Renal cortex interstitium (tissue), 11 donors: ENCODE measurements around the gene KIF26B. TPM values are rescaled to one million over a fixed set of nuclear protein-coding genes. Genes with fewer than 3 reads are reported as not detected.

Experiments
- DNase-seq, 11 donors: peaks; one replicate each; pipeline ENCODE4 v3.0.0-alpha.2; 2013; ENCODE audit warnings: low read depth in 9 of 11, low spot score in 4 of 11; ENCODE audit errors: extremely low read depth in 1 of 11
- polyA plus RNA-seq, 3 donors: library from polyadenylated mRNA; unstranded; fragments of 120-200 nt; gene quantifications; one replicate each; pipeline ENCODE4 v1.2.1, GENCODE V29; 2013; ENCODE audit not compliant: insufficient read length in 3 of 3

The KIF26B gene
- polyA plus RNA-seq, 3 donors = 33.4 to 39.4 (median 38.3) TPM

DNA sequence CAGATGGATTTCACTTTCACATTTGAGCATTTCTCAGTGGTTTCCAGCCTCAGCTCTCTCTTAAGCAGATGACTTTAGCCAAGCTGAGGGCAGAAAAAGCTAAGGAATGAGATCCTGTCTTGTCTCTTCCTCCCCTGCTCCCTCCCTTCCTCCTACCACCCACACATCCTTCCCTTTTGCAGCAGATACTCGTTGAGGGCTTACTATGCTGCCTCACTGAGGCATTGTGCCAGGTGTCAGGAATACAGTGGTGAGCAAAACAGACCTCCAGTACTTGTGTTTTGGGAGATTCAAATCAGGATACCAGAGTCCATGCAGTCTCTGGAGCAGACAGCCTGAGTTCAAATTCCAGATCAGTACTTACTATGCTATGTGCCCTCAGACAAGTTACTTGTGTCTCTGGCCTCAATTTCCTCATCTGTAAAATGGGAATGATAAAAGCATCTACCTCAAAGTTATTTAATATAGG is 43.2 kb downstream of the KIF26B start:
- no peak for DNase-seq

DNA sequence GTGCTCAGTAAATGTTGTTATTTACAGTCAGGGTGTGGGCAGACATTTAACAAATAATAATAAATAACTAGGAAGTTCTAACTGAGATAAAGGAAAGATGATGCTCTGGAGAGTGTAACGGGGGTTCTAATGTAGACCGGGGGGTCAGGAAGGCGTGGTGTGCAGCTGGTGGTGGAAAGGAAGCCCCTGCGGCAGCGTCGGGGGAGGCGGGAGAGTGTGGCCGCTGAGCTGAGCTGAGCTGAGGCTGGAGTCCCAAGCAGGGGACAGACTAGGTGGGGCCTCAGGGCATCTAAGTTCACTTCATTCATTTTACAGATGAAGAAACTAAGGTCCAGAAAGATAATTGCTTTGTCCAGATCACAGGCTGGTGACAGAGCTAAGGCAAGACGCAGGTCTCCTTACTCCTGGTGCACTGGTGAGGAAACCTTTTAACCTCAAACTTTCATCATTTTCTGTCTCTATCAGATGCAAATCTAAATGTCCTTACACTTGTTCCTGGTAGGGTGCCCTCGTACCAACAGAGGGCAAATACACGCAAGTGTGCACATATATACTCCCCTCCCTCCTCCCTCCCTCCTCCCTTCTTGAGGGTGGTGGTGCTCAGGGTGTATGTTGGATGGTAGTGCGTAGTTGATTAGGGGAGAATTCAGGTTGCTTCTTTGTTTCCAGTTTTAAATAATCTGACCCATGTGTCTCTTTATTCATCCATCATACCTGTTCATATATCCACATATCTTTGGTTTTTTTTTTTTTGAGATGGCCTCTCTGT is 44.1 kb downstream of the KIF26B start:
- no peak for DNase-seq

DNA sequence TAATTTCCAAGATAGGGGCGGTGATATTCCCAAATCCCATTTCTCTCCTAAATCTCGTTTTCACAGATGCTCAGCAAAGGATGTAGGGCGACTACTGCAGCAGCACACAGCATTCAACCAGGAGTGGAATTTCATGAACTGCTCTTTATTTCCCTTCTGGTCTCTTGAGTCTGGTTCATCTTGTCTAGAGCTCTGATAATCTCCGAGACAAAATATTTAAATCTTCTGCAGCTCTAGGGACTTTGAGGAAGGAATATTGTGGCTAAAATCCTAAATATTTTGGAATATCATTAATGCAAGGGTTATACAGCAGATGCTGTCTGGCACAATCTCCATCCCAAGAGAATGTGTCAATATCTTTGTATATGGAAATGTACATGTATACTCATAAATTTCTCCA is 45.4 kb downstream of the KIF26B start:
- no peak for DNase-seq

DNA sequence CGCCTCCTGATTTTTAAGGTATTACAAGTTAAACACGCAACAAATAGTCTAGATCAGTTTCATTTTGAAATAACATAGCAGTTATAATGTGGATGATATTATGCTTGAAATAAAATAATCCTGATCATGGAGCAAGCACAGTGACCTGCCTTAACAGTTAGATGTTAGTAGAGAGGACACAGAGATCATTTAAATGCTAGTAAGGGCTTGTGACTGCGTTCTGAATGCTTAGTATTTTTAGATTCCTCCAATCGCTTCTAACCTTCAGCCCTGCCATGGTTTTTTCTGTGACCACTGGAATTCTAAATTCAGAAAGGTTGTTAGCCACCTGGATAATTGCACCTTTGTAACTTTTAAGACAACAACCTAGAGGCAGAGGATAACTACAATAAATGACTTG is 46.4 kb downstream of the KIF26B start:
- no peak for DNase-seq

DNA sequence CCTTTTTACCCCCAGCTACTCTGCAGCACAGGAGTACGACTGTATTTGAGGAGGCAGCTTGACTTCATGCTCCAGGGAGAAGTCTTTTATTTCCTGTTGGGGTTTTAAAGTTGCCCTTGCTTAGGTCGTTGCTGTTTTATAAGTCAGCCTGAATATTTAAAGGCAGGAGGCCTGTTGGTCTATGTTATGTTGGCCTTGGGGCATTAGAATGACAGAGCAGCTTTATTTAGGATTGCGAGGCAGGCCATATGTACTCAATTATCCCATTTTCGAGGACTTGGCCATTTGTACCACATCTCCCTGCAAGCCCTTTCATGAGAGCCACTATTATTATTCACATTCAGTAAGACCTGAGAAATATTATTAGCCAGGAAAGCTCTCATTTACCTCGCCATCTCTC is 47.0 kb downstream of the KIF26B start:
- DNase-seq = no peak

DNA sequence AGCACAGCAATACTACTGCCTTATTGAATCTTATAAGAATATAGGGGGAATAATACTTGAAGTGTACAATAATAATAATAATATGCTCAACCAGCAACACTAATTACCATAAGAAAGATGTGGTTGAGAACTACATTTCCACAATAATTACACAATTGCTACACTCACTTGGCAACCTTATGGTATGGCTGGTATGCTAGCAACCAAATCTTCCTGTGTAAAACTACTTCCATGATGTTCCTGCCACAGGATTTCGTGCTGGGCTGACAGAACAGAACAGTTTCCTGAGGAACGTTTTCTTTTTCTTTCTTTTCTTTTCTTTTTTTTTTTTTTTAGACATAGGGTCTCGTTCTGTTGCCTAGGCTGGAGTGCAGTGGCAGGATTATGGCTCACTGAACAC is 50.6 kb downstream of the KIF26B start:
- no peak for DNase-seq

DNA sequence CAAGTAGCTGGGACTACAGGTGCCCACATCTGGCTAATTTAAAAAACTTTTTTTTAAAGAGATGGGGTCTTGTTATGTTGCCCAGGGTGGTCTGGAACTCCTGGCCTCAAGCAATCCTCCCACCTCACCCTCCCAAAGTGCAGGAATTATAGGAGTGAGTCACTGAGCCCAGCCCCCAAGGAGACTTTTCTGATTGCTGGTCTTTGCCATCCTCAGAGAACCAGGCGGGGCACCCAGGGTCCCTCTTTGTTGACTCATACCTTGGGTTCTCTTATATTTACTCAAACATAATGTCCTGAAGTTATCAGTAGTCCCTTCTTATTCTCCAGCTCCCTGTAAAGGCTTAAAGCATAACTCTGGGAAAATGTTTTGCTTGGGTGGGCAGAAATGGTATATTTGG is 51.1 kb downstream of the KIF26B start:
- DNase-seq = no peak

DNA sequence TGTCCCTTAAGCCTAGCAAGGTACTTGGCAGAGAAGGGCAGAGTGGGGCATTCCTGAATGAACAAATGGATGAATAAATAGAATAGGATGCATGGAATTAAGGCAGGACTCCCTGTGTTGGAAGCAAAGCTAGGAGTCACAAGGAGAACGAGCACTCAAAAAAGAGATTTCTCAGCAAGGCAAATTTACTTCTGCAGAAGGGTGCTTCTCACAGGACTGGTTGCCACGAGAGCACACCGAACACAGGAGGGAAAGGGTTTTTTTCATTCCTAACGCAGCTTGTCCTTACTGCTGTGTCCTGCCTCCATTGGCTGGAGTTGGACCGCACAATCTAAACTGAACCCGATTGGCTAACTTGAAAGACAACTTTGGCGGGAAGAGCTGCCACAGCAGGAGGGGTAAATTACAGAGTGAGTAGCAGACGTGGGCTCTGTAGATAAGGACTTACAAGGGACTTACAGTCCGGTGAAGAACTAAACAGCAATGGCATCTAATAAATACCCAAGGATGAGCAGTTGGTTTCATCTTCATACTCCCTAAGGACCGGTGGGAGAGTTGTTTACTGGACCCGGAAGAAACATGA is 52.4 kb downstream of the KIF26B start:
- DNase-seq = no peak

DNA sequence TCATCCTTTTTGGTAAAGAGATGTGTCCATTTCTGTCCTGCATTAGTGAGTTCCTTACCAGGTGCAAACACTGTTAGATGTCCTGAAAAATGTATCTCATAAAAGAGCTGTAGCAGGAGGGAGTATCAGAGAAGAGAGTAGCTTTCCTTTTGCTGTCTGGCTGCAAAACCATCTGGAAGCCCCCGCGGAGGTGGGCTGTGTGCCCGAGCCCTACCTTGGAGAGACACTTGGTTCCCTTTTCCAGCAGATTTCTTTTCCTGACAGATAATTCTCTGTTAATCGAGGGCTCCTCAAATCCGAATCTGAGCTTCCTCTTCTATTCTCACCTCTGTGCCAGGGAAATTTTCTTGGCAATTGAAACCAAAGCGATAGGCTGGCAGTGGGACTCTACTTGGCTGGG is 53.0 kb downstream of the KIF26B start:
- DNase-seq = no peak

DNA sequence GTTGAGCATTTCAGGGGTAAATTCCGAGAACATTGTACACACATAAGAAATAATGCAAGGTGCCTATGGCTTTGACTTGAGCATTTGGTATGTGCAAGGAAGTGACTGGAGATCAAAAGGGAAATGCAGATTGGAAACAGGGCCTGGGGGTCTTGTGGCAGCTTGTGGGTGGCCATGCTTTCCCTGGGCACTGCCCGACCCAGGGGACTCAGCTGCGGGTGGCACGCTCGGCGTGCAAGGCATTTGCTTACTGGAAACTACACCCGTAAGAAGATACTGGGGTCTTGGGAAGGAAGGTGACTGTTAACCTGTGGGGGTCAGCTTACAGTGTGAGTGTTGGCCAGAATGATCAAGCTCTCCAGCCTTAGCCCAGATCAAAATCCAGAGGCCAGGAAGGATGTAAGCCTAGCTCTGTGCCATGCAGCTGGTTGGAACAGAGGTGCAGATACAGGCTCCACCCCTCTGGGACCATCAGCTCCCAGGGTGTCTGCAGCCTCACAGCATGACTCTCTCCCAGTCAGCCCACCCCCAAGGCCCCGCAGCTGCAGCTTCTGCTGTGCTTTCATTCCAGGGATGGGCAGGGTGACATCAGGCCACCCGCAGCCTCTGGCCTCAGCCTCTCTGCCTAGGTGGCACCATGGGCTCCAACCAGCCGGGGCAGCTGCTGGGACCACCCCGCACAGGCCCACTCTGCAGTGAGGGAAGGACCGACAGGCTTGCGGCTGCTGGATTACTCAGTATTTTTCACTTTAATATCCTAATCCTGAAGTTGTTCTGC is 55.1 kb downstream of the KIF26B start:
- DNase-seq = no peak

DNA sequence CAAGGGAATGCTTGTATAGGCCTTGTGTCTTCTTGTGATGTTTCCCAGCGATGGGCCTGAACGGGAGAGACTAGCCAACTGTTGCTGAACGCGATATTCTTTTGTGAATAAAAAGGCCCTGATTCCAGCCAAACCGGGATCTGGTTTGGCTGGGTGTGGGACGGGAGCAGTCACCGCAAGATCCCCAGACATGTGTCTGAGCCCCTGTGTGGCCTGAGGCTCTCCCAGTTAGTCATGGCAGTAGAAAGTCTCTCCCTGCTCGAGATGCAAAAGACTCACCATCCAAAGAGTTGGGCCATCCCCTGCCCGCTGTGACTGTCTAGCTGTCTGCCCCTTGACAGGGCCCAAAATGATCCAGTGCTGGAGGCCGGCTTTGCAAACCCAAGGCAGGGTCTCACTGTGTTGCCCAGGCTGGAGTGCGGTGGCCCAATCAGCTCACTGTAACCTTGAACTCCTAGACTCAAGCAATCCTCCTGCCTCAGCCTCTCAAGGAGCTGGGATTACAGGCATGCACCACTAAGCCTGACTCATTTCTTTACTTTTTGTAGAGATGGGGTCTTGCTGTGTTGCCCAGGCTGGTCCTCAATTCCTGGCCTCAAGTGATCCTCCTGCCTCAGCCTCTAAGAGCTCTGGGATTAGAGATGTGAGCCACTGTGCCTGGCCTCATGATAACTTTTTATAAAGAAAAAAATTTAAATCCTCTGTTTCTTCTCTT is 56.4 kb downstream of the KIF26B start:
- no peak for DNase-seq

DNA sequence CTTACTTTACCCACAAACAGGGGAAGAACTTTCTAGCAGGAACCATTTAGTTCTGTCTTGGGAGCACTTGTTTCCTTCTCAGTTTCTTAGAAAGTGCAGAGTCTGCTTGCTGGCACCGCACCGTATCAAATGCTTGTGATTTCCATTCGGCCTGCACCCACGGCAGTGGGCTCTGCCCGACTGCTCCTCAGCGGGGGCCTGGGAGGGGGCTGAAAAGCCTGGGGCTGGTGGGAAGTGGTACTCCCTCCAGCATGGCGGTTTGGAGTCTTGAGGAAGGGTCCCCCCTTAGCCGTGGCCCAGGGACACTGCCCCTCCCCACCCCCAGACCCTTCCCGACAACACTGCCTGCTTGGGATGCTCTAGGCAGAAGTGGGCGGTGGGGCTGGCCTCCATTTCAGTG is 57.0 kb downstream of the KIF26B start:
- no peak for DNase-seq

DNA sequence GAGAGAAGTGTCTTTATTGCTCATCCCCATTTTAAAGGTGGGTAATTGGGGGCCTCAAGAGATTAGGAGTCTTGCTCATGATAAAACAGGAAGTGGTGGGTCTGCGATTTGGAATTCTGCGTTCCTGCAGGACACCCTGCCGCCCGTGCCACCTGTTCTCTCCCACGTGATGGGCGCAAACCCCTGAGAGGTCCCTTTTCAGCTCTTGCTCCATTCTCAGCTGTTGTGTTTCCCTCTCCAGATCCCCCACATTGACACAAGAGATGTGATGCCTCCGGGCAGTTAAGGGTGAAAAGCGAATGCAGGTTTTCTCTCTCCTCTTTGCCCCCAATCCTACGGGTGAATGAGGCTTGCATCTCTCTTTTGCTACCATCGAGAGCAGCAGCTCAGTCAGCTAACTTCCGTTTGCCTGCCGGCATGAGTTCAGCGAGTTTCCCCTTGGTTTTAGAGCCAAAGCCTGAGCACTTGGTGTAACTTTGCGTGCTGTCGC is 57.5 kb downstream of the KIF26B start:
- no peak for DNase-seq

DNA sequence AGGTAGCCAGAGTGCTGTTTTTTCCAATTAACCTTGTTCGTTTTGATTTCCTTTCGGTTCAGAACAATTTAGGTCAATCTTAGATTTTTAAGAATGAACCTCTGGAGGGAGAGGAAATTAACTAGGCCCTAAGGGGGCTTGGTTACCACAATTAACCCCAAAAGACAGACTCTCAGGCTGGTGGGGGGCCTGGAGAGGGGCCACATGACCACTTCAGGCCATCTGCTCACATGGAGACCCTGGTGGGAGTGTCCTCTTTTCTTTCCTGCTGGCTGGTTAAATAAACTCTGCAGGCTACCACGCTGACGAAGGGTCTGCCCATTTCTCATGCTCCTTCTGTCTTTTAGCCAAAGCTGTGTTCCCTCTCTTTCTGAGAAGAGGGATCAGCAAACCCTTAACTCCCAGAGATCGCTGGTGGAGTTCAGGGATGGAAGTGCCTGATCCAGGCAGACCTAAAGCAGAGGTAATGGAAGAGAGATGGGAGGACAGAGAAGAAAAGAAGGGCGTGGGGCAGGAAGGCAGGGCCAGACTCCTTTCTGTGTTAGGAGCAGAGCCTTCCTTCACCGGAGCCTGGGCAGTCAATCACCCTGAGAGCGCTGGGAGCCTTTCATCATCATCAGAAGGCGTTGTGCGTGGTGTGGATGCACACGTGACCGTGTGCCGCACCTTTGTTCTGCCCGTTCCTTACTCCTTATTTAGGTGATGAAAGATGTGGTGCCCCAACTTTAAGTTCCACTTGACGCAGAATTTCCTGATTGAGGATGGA is 58.5 kb downstream of the KIF26B start:
- no peak for DNase-seq

DNA sequence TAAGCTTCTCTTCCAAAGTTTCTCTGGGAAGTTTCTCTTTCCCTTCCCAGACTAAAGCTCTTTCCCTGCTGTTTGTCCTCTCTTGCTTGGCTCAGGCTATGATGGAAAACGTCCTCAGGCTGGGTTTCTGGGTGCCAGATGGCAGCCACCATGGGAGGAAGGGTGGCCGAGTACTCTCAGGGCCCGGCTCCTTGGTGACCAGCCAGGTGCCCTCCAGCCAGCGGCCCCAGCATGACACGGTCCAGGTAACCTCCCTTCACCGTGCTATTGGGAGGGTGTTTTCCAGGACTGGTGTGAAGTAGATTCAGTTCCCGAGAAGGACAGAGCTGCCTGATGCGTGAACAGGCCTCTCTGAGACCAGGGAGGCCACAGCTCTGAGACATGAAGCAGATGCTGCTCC is 60.3 kb downstream of the KIF26B start:
- no peak for DNase-seq

DNA sequence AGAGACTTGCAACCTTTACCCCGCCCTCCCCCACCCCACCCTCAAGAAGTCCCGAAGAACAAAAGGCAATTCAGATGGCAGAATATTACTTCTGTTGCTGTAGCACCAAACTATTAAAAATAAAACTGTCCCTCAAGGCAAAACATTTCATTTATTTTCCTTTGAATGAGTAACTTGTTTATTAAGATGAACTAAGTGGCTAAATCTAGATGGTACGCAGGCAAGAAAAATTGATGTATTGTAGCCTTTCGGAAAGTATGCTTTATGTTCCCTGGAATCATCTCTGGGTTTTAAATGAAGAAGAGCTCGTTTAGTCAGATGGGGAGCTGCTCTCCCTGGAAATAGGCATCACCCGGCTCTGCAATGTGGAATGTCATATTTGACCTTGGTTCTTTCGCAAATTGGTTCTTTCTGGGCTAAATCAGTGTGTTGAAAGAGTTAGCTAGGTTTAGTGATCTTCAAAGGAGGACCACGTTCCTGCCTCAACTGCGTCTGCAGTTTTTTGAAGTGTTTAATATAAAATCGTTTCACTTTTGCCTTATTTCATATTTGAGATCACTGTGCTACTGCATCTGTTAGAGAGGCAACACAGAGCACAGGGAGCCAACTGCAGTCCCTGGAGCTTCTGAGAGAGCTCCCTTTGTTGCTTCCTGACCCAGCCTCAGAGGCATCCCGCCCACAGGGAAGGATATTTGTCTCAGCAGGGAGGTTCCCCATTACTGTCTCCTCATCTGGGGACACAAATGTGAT is 61.8 kb downstream of the KIF26B start:
- no peak for DNase-seq

DNA sequence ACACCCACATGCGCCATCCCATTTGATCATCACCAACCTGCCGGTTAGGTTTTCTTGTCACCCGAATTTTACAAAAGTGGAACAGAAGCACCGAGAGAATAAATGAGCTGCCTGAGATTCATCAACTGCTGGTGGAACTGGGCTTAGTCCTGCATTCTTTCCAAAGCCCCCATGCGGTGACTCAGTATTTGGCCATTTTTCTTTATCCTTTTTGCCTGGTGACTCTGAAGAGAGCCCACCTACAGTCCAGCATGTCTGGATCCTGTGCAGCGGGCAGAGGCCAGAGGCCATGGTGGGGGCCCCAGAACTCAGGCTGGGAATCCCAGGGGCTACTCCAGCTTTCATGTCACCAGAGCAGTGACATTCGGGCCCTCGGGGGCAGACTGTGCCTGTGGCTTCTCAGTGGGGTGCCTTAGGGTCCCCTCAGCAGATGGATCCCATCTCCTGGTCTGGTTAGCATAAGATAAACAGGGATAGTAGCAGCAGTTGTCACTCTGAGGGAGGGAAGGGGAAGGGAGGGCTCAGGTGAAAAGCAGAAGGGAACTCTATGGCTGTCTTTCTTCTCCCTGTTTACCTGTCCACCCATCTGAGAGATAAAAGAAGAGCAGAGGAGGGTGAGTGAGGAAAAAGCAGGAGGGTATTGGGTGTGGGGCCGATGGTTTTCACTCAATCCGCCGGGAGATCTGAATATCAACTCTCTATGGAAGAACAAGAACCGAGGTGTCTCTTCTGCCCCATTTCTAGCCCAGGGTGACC is 63.2 kb downstream of the KIF26B start:
- DNase-seq = no peak
